Inflammatory macrophage (primary cell): ENCODE measurements around the gene CACNA1D.
"Not testable (repeated sequence)": the region's sequence is repeated elsewhere in the genome, so short reads cannot be mapped to it uniquely, and the experiment has no call there.

ENCODE experiments used
- DNase-seq, 2 donors: peaks; one replicate each; pipeline ENCODE4 v3.0.0-alpha.2; 2020 to 2022
- total RNA-seq, 18 experiments: gene quantifications; one replicate each; lab custom pipeline; 2026; ENCODE audit warnings: mixed read lengths in 6 of 18, inconsistent platforms in 2 of 18; lab: John Stamatoyannopoulos, UW

The CACNA1D gene
- total RNA-seq: 0.33 to 1.2 (median 0.65) reads per million in 18 experiments

DNA sequence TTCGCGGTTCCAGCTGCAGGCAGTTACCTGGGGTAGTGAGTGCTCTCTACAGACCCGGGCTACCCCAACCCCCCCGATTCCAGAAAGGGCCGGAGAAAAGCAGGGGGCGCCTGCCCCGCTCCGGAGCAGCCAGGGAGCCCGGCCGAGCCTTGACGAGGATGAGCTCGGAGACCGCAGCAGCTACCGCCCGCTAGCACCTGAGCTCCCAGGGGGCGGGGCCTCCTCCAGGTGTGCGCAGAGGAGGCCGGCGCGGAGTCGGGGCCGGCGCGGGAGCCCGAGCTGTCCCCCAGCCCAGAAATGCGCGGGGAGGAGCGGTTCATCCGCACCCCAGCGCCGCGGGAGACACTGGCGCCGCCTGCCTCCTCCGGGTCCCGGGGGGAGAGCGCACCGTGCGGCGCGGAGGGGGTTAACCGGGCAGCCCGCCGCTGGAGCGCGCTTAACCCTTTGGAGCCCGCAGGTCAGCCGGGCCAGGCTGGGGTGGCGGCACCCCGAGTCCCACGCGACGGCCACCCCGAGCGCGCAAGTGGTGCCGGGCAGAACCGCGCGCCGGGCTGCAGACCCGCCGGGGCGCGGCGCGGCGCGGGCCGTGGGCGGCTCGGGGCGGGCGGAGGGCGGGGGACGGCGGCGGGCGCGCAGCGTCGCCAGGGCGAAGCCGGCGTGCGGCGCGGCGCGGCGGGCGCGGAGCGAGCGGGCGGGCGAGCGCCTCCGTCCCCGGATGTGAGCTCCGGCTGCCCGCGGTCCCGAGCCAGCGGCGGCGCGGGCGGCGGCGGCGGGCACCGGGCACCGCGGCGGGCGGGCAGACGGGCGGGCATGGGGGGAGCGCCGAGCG lies at the start of gene CACNA1D:
TSS of gene CACNA1D (plus strand) at position 649 of the 829 bp plus-strand sequence. CDS start 556 bp downstream, outside the sequence.
- peak in 1 of 2 donors; percentile 29 for DNase-seq

DNA sequence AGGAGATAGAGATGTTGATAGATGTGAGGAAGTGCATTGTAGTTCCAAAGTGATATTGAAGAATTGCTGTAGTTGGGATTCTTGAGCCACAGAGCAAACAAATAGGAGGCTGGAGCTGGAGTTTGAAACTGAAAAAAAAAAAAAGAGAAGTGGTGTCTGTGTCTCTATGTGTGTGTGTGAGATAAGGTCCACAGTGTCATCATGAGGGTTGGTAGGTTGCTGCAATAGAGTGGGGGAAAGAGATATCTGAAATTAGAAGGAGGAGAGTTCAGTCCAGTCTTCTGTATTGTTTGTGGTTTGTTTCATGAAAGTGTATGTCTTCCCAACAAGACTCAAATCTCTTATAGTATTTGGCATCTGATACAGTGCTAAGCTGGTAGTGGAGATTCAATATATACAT lies 37.3 kb upstream of the CACNA1D start:
- DNase-seq: no peak

DNA sequence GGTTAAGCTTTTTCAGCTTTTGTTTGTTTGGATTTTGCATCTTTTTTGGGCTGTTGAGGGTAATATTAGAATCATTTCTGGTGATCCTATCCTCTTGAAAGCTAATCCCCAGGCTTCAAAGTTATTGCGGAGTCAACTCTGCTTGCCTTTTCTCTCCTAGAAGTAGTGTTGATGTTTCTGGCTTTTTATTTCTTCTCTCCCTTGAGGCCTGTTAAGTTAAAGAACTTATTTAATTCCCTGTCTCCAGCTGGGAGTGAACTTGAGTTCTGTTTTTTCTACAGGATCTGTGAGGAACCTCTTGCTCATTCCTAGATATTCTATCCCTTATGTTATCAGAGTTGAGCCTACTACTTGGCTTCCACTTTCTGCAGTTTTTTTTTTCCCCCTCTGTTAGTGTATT lies 34.1 kb upstream of the CACNA1D start:
- DNase-seq: no peak

GRCh38 chr3:53464424-53464823 lies 30.0 kb upstream of the CACNA1D start:
- no peak for DNase-seq

DNA sequence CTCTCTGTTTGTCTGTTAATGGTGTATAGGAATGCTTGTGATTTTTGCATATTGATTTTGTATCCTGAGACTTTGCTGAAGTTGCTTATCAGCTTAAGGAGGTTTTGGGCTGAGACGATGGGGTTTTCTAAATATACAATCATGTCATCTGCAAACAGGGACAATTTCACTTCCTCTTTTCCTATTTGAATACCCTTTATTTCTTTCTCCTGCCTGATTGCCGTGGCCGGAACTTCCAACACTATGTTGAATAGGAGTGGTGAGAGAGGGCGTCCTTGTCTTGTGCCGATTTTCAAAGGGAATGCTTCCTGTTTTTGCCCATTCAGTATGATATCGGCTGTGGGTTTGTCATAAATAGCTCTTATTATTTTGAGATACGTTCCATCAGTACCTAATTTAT lies 24.7 kb upstream of the CACNA1D start:
- not testable (repeated sequence) for DNase-seq

GRCh38 chr3:53473422-53473821 lies 21.0 kb upstream of the CACNA1D start:
- DNase-seq: no peak

DNA sequence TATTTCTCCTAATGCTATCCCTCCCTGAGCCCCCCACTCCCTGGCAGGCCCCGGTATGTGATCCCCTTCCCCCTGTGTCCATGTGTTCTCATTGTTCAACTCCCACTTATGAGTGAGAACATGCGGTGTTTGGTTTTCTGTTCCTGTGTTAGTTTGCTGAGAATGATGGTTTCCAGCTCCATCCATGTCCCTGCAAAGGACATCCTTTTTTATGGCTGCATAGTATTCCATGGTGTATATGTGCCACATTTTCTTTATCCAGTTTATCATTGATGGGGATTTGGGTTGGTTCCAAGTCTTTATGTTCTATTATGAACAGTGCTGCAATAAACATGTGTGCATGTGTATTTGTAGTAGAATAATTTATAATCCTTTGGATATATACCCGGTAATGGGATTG lies 18.0 kb upstream of the CACNA1D start:
- not testable (repeated sequence) for DNase-seq

DNA sequence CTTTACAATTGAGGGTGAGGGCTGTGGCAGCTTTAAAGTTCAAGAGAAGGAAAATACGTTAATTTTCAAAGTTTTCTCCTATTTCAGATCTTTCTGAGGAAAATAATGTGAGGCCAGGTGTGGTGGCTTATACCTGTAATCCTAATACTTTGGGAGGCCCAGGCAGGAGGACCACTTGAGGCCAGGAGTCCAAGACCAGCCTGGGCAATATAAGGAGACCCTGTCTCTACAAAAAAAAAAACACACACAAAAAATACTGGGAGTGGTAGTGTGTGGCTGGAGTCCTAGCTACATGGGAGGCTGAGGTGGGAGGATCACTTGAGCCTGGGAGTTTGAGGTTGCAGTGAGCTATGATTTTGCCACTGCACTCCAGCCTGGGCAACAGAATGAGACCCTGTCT lies 16.7 kb upstream of the CACNA1D start:
- DNase-seq: not testable (repeated sequence)

DNA sequence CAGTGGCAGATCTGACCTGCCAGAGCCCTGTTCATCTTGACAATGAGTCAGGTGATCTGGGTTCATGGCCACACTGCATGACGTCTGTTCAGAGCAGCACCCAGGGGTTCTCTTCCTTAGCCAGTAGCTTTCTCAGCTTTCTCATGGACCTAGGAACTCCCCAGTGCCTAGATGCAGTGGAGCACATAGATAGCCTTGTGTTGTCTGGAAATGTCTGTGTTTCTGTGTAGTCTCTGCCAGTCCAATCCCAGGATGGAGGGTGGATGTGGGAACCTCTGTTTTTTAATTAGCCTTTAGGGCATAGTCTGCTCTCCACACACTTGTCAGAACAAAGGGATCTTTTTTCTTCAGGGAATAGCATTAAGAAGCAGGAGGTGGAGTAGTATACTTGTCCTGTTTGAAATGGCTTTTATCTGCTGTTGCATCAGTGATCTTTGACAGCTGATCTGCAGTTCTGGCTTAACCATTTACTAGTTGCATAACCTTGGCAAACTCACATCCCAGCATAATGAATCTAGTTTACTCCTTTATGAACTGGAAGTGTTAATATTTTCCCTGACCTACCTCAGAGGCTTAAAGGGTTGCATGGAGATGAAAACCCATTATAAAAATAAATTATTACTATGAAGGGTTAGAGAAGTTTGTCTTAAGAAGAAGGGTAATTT lies 16.1 kb upstream of the CACNA1D start:
- no peak for DNase-seq

- DNase-seq: no peak
These were observed 15.3 kb upstream of the CACNA1D start for GRCh38 chr3:53478921-53479664.

DNA sequence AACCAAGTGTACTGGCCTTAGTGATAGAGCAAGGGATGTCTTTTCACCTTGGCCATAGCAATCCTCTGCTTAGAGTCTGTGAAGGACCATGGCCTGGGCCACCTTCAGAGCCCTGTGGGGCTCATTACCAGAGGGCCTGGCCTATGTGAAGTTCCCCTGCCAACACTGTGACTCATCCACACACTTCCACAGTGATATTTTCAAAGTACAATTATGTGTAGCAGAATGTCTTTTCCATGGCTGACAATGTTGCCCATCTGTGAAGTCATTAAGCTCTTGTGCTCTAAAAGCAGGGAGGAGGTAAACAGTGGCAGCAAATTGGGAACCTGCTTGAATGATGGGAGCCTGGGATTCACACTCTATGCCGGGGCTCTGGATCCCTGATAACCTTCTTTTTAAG lies 12.2 kb upstream of the CACNA1D start:
- DNase-seq: no peak

DNA sequence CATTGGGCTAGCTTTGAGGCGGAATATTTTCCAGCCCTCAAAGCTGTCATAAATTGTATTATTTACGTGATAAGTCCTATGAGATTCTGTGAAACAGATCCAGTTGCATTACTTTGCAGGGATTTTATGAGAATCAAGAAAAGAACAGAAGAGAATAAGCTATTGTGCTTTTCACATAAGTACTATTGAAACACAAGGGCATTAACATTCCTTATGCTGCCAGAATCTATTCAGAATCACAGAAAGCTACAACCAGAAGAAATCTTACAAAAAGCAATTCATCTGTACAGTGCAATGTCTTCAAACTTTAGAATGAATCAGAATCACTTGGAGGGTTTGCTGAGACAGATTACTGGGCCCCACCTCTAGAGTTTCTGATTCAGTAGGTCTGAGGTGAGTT lies 10.6 kb upstream of the CACNA1D start:
- no peak for DNase-seq

DNA sequence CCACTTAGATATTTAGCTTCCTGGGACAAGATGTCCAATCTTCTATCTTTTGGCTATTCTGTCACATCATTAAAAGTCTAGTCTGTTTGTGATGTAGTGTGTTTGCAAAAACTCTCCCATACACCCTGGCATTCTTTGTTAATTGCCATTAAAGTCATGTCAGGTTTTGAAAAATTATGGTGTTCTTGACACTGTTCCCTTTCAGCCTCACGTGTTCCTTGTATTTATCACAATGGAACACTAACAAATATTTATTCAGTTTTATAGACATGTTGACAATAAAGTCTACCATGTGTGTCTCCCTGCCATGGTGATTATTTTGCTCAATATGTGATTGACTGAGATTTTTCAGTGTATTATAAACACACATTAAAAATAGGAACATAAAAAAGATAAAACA lies 9.4 kb upstream of the CACNA1D start:
- no peak for DNase-seq

- no peak for DNase-seq
These were observed 8.6 kb upstream of the CACNA1D start for GRCh38 chr3:53485675-53486403.

DNA sequence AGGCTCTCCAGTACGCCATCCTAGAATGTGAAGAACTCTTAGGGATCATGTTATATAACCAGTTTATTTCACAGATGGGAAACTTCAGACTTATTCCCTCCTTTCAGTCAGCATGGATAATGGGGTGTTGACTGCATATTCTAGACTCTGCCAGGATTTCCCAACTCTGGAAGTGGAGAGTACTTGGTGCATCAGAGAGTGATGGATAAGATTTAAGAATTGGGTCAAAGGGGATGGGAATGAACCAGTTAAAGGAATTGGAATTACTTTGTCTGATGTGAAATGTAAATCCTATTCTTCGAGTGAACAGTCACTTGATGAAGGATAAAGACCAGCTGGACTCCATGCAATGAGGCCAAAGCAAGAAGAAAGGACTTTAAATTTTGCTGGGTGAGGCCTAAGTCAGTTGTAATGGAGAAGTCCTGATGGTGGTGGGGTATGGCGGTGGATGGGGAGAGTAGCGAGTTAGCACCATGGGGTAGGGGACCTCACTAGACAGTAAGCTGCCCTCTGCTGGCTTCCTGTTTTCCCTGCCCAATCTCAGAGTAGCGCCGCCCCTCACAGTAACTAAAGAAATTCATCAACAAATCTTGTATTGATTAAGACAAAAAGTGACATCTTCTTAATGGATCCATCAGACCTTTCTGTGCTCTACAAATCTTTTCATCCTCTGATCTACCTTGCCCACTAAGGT lies 7.3 kb upstream of the CACNA1D start:
- no peak for DNase-seq

- DNase-seq: no peak
These were observed 5.0 kb upstream of the CACNA1D start for GRCh38 chr3:53489386-53489785.

GRCh38 chr3:53489787-53490458 lies 4.5 kb upstream of the CACNA1D start:
- DNase-seq: no peak

DNA sequence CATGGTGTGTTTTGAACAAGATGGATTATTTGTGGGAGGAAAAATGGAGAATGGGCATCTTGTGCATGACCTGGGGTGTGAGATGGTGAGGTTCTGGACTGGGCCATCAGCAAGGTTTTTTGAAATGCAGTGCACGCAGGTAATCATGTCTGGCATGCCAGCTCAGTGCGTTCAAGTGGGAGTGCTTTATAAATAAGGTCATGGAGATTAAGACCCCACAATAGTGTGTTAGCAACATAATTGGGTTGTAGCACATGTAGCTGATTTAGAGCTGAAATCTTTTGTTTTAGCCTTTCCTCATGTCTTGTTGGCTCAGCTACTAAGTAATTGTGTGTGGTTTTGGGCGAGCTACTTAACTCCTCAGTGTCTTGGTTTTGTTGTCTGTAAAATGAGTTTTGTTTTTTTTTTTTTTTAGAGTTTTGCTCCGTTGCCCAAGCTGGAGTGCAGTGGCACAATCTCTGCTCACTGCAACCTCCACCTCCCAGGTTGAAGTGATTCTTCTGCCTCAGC lies 3.9 kb upstream of the CACNA1D start:
- no peak for DNase-seq

- no peak for DNase-seq
These were observed 3.1 kb upstream of the CACNA1D start for GRCh38 chr3:53491276-53491675.

DNA sequence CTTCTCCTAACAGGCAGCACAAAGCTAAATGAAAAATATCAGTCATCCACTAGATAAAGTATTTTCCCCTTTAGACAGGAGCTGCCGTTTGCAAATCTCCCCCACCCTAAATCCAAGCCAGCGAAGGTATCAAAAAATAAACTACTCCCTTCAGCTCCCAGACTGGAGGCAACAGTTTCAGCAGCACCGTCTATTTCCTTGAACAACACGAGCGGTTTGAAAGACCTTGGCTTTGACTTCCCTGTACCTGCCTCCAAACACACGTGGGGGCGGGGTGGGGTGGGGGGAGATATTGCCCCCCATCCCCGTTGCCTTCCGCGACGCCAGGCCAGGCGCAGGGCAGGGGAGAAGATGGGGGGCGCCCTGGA lies 832 bp upstream of the CACNA1D start:
- no peak for DNase-seq

DNA sequence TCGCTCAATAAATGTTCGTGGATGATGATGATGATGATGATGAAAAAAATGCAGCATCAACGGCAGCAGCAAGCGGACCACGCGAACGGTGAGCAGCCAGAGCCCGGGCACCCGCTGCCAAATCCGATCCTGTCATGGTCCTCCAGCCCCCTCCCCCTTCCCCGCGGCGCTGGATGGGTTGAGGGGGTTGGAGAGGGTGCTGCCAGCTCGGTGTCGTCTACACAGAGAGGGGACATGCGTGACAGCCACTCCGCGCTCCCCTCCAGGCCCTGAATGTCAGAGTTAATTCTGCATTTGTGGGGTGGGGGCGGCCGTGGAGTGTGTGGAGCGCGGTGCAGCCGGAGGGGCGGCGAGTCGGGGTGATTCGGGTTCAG lies 722 bp downstream of the CACNA1D start:
- DNase-seq: no peak
